Measurements from ENCODE around the gene IGSF8. TPM values are rescaled to one million over a fixed set of nuclear protein-coding genes. Genes with fewer than 3 reads are reported as not detected.

Gene IGSF8
- total and polyA plus RNA-seq, 2 donors (not counting 3 experiments of a cell fraction or from before 2014, with no cell fraction given): 9.5 to 17.5 TPM

DNA sequence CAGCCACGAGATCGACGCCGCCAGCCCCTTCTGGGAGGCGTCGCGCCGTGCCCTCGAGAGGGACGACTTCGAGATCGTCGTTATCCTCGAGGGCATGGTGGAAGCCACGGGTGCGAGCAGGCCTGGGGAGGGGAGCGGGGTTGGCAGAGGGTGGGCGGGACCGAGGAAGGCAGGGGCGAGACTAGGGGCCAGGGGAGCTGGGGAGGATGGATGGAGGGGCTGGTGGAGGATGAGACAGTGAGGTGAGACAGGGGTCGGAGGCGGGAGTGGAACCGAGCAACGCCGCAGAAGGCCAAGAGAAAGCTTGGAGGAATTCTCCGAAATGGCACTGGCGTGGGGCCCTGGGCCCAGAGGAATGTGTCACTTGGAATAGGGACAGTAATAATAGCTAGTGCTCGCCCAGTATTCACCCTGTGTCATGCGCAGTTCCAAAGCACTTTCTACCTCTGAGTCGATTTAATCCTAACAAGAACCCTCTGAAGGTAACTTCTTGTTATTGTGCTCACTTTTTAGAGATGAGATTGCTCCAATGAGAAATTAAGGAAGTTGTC lies 13.6 kb downstream of the IGSF8 start:
- Histone ChIP-seq H2AFZ (ENCODE audit: low read depth, low read length) (no peak overlapping the region), H3K4me1 (ENCODE audit: control insufficient read depth, extremely low read depth, insufficient read depth, low read length) (no peaks in the 10 kb centered on the region), H3K9me1 (replicated peaks; ENCODE audit: control insufficient read depth, extremely low read depth, insufficient read depth, low read length) (no peaks in the 10 kb centered on the region), H3K27ac (ENCODE audit: insufficient read depth, low read depth, low read length) (no peak overlapping the region), H3K27me3 (ENCODE audit: control insufficient read depth in 2 of 2, insufficient read depth in 2 of 2, low read length in 2 of 2) (peaks cover 44 to 46% of the 10 kb centered on the region in 2 experiments), H3K9ac (replicated peaks; ENCODE audit: extremely low read depth, insufficient read depth, low read length) (no peak overlapping the region), H3K79me2 (ENCODE audit: control insufficient read depth, insufficient read depth, low read length) (no peaks in the 10 kb centered on the region), H3K4me2 (ENCODE audit: insufficient read depth, low read length) (no peak overlapping the region), H4K20me1 (replicated peaks; ENCODE audit: control insufficient read depth, extremely low read depth, insufficient read depth, low read length) (no peaks in the 10 kb centered on the region), H3K9me3 (replicated peaks; ENCODE audit: control insufficient read depth, insufficient read depth, low read length) (no peaks in the 10 kb centered on the region), H3K36me3 (ENCODE audit: control insufficient read depth in 2 of 2, extremely low read depth in 1 of 2, insufficient read depth in 2 of 2, low read length in 2 of 2) (no peaks in the 10 kb centered on the region), H3K4me3 (replicated peaks in 1 of 3; ENCODE audit: insufficient read depth in 1 of 3, low read depth in 1 of 3, low read length in 3 of 3) (no peak overlapping the region)
- FAIRE-seq (no peak), DNase-seq (ENCODE audit: low read depth, low spot score) (no peak)
- TF ChIP-seq POLR2AphosphoS5 (IDR thresholded peaks at IDR 0.05; ENCODE audit: insufficient read depth, low read depth, low read length) (no peak), POLR2A (IDR thresholded peaks at IDR 0.05; ENCODE audit: low read depth, low read length) (no peak), JUN (IDR thresholded peaks at IDR 0.05; ENCODE audit: borderline replicate concordance, insufficient read depth, insufficient read length, low read depth) (no peak), EZH2 (IDR thresholded peaks at IDR 0.05; ENCODE audit: borderline replicate concordance, low read depth, low read length, severe bottlenecking) (no peak), MYC (IDR thresholded peaks at IDR 0.05; ENCODE audit: low read depth, low read length) (no peak), GATA2 (IDR thresholded peaks at IDR 0.05; ENCODE audit: insufficient read depth, insufficient read length, low read depth, low read length) (no peak), FOS (IDR thresholded peaks at IDR 0.05; ENCODE audit: borderline replicate concordance, insufficient read depth, low read length) (no peak)
- TF ChIP-seq, protein P1, sequence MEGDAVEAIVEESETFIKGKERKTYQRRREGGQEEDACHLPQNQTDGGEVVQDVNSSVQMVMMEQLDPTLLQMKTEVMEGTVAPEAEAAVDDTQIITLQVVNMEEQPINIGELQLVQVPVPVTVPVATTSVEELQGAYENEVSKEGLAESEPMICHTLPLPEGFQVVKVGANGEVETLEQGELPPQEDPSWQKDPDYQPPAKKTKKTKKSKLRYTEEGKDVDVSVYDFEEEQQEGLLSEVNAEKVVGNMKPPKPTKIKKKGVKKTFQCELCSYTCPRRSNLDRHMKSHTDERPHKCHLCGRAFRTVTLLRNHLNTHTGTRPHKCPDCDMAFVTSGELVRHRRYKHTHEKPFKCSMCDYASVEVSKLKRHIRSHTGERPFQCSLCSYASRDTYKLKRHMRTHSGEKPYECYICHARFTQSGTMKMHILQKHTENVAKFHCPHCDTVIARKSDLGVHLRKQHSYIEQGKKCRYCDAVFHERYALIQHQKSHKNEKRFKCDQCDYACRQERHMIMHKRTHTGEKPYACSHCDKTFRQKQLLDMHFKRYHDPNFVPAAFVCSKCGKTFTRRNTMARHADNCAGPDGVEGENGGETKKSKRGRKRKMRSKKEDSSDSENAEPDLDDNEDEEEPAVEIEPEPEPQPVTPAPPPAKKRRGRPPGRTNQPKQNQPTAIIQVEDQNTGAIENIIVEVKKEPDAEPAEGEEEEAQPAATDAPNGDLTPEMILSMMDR (IDR thresholded peaks at IDR 0.05; ENCODE audit: extremely low read depth in 1 of 2, insufficient read depth in 1 of 2, low read depth in 1 of 2, low read length in 2 of 2): no peak
- TF ChIP-seq, protein P2, sequence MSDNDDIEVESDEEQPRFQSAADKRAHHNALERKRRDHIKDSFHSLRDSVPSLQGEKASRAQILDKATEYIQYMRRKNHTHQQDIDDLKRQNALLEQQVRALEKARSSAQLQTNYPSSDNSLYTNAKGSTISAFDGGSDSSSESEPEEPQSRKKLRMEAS (IDR thresholded peaks at IDR 0.05; ENCODE audit: insufficient read depth, insufficient read length): no peak
- ChIA-PET POLR2A (no interaction called here), CTCF (interaction anchor here (0.6 to 5.2 kb wide), 14 partner anchors 12 to 952 kb away, joined by 3 to 75 read pairs (median 16); partner anchors contain the start of gene IGSF8)
- BruUV-seq (replicated peaks): no TSS peak
- intact Hi-C loops (cut with micrococcal nuclease): loop anchor here (1.0 kb wide), 2 partner anchors 149 to 291 kb away; no protein-coding TSS in a partner anchor
- dilution Hi-C loops (cut with MboI; ENCODE audit: extremely low pct_ligation_motif_present, low sequenced_read_pairs): no loop called here
